KOPT-K1 (cell line): Measurements from ENCODE around the gene LINC01488.

Experiments used
- H3K27ac ChIP-seq: fragments of 200-600 bp; sonication (generic); 2 replicates; pipeline ENCODE4 v1.5.1; 2016; ENCODE audit warnings: antibody characterized with exemption, mild to moderate bottlenecking, low read depth, low read length; ENCODE audit not compliant: poor library complexity, severe bottlenecking
- H3K36me3 ChIP-seq: fragments of 200-600 bp; sonication (generic); 2 replicates; pipeline ENCODE4 v1.5.1; 2017; ENCODE audit warnings: antibody characterized with exemption, mild to moderate bottlenecking, low read length, moderate library complexity; ENCODE audit not compliant: insufficient read depth
- H3K9me3 ChIP-seq: fragments of 200-600 bp; sonication (generic); 2 replicates; pipeline ENCODE4 v1.5.1; 2017; ENCODE audit warnings: antibody characterized with exemption, low read length, mild to moderate bottlenecking; ENCODE audit not compliant: insufficient read depth, poor library complexity, severe bottlenecking

LINC01488 gene

GRCh38 chr11:69525516-69526452, 44.3 kb downstream of the LINC01488 start:
- H3K27ac ChIP-seq, result no peak overlapping the region
- H3K9me3 ChIP-seq, result no peaks in the 10 kb centered on the region
- no peaks in the 10 kb centered on the region for H3K36me3 ChIP-seq

- H3K36me3 ChIP-seq, result no peaks in the 10 kb centered on the region
- no peak overlapping the region for H3K27ac ChIP-seq
- no peaks in the 10 kb centered on the region for H3K9me3 ChIP-seq
These were observed 45.0 kb downstream of the LINC01488 start for GRCh38 chr11:69526453-69526810.

- no peaks in the 10 kb centered on the region for H3K9me3 ChIP-seq
- H3K27ac ChIP-seq, result no peak overlapping the region
- no peaks in the 10 kb centered on the region for H3K36me3 ChIP-seq
These were observed 47.5 kb downstream of the LINC01488 start for GRCh38 chr11:69529001-69529400.

DNA sequence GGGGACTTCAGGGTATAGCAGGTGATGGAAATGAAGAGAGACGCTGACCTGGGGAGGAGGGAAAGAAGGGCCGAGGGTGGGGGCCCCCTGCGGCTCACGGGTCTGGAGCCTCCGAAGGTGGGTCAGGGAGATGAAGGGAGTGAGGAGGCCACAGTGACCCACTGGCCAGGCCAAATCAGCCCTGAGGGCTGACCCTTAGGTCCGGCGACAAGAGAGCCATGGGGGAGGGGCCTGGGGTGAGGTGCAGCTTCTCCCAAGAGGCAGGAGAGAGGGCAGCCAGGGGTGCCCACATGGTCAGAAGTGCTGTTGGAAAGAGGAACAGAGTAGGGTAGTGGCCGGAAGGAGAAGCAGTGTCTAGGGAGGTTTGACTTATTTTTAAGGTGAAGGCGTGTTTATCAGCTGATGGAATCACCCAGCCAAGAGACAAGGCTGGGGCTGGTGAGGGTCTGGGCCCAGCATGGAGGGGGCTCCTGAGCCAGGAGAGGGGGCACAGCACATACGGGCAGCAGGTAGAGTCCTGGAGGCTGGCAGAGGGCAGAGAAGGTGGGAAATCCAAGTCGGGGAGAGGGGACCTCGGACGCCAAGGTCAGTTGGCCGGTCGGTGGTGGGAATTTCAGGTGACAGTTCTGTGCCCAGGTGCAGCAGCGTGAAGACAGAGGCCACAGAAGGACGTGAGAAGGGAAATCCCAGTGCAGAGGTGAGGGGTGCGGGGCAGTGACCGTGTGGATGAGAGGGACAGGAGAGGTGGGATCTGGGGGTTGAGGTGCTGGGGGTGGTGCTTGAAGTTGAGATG, 49.0 kb downstream of the LINC01488 start:
- H3K36me3 ChIP-seq, result no peaks in the 10 kb centered on the region
- H3K9me3 ChIP-seq, result no peaks in the 10 kb centered on the region
- no peak overlapping the region for H3K27ac ChIP-seq

DNA sequence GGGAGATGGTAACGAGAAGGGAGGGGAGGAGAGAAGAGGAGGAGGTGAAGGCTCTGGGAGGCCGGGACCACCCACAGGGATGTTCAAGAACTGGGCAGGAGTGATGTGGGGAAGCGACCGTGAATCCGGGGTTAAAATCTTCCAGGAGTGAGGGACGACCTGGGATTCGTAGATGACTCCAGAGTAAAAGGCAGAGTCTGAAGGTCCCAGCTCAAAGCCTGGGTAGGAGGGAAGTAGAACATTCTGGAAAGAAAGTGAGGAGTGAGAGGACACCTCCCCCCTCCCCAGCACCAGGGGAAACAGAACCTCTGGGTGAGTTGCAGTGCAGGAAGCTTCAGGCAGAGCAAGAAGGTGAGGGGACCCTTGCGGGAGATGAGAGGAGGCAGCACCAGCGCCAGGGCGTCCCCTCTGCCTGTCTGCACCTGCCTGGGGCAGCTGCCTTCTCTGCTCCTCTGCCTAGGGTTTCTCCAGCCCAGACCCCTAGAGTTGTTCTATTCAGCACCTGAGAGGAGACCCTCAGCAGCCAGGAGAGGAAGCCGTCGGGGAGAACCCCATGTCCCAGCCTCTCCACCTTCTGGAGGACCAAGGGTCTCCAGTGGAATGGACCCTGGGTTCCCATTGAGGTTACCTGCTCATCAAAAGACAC, 49.7 kb downstream of the LINC01488 start:
- H3K27ac ChIP-seq, result no peak overlapping the region
- no peaks in the 10 kb centered on the region for H3K36me3 ChIP-seq
- H3K9me3 ChIP-seq, result no peaks in the 10 kb centered on the region

- no peaks in the 10 kb centered on the region for H3K36me3 ChIP-seq
- no peak overlapping the region for H3K27ac ChIP-seq
- H3K9me3 ChIP-seq, result no peaks in the 10 kb centered on the region
These were observed 50.2 kb downstream of the LINC01488 start for GRCh38 chr11:69531717-69532088.

- Histone ChIP-seq H3K27ac (no peak overlapping the region), H3K36me3 (no peaks in the 10 kb centered on the region), H3K9me3 (no peaks in the 10 kb centered on the region)
These were observed 52.1 kb downstream of the LINC01488 start for GRCh38 chr11:69533296-69534165.

GRCh38 chr11:69534166-69534530, 52.7 kb downstream of the LINC01488 start:
- H3K36me3 ChIP-seq, result no peaks in the 10 kb centered on the region
- H3K9me3 ChIP-seq, result no peaks in the 10 kb centered on the region
- H3K27ac ChIP-seq, result no peak overlapping the region

- Histone ChIP-seq H3K9me3 (no peaks in the 10 kb centered on the region), H3K27ac (no peak overlapping the region)
These were observed 54.4 kb downstream of the LINC01488 start for GRCh38 chr11:69535908-69536307.

GRCh38 chr11:69536406-69536805, 54.9 kb downstream of the LINC01488 start:
- H3K36me3 ChIP-seq, result no peaks in the 10 kb centered on the region
- no peaks in the 10 kb centered on the region for H3K9me3 ChIP-seq

More at GRCh38 chr11:69535908-69536307, 54.4 kb downstream of the LINC01488 start:
- H3K36me3 ChIP-seq, result no peaks in the 10 kb centered on the region

DNA sequence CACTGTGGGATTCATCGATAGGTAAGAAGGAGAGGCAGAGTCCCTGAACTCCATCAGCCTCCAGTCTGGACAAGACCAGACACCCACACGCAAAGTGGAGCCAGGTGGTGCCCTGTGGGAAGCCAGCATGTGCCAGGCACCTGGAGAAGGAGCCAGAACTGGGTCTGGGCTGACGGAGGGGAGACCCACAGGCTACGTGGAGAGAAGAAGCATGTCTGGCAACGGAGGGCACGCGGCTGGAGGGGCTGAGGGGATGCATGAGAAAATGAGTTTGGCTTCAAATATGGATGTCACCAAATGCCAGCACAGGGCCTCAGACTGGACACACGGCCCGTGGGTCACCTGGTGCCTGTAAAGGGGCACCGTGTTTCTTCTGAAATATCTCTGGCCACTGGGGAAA, 55.7 kb downstream of the LINC01488 start:
- H3K9me3 ChIP-seq, result no peaks in the 10 kb centered on the region
- H3K36me3 ChIP-seq, result no peaks in the 10 kb centered on the region
- no peak overlapping the region for H3K27ac ChIP-seq

More at GRCh38 chr11:69536406-69536805, 54.9 kb downstream of the LINC01488 start:
- H3K27ac ChIP-seq, result no peak overlapping the region

DNA sequence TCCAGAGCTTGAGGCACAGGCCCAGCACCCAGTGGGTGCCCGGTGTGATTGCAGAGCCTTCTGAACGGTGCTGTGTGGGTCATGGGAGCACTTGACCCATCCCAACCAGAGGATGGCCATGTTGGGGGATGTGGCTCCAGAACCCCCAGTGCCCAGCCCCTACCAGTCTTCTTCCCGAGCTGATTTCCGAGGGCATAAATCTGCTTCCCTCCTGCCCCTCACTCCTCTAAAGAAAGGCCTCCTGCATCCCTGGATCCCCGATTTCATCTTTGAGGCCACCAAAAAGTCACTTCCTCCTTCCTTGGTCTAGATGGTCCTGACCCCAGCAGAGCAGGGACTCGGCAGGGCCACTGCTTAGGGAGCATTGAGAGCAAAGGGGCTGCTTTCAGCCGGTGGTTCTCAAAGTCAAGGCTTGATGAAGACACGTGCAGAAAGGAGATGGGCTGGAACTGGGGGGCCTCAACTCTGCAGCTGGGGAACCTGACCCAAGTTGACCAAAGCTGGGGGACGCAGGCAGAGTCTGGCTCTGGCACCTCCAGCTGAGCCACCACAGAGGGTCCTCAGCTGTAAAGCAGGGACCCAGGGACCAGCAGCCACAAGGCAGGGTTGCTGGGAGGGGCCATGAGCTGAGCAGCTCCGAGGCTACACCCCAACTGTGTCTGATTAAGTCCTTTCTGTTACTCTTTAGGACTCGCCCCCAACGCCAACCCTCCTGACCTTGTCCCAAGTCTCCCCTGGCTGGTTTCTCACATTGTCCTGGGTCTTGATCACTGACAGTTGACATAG, 56.6 kb downstream of the LINC01488 start:
- no peaks in the 10 kb centered on the region for H3K36me3 ChIP-seq
- no peak overlapping the region for H3K27ac ChIP-seq
- no peaks in the 10 kb centered on the region for H3K9me3 ChIP-seq

DNA sequence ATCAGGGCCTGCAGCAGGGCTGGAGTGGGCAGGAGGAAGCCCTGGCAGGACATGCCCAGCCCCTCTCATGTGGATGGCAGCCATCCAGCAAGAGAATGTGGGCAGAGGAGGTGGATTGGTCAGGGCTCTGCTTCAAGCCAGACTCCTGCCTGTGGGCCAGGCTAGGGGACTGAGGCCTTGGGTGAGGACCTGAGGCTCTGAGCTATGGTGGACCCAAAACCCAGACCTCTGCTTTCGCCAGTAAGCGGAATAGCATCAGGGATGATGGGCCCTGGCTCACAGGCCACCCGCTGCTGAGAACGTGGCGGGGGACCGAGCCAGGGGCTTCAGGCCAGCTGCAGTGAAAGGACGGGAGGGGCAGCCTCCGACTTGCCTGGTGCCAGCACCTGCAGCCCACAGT, 57.4 kb downstream of the LINC01488 start:
- Histone ChIP-seq H3K9me3 (no peaks in the 10 kb centered on the region), H3K27ac (no peak overlapping the region), H3K36me3 (no peaks in the 10 kb centered on the region)
